Activated CD4-positive, alpha-beta T cell treated with anti-CD3 and anti-CD28 coated beads for 1 hour (primary cell): ENCODE measurements around the gene TNFRSF18.

Experiments
- DNase-seq: peaks from one replicate; pipeline ENCODE4 v3.0.0-alpha.2; 2020

TNFRSF18 gene

DNA sequence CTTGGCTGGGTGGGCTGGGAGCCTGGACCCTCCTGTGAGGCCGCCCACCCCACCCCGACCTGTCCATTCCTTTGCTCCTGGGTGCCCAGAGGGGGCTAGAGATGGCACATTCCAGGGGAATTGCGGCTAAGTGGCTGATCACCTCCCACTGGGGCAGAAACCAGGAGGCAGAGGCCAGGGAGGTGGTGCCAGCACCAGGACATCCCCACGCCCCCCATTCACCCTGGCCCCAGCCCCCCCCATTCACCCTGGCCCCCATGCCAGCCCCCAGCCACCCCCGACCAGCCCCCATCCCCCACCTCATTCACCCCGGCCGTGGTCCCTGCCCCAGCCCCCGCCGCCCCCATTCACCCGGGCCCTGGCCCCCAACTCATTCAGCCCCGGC is 33.9 kb upstream of the TNFRSF18 start:
- no peak for DNase-seq

DNA sequence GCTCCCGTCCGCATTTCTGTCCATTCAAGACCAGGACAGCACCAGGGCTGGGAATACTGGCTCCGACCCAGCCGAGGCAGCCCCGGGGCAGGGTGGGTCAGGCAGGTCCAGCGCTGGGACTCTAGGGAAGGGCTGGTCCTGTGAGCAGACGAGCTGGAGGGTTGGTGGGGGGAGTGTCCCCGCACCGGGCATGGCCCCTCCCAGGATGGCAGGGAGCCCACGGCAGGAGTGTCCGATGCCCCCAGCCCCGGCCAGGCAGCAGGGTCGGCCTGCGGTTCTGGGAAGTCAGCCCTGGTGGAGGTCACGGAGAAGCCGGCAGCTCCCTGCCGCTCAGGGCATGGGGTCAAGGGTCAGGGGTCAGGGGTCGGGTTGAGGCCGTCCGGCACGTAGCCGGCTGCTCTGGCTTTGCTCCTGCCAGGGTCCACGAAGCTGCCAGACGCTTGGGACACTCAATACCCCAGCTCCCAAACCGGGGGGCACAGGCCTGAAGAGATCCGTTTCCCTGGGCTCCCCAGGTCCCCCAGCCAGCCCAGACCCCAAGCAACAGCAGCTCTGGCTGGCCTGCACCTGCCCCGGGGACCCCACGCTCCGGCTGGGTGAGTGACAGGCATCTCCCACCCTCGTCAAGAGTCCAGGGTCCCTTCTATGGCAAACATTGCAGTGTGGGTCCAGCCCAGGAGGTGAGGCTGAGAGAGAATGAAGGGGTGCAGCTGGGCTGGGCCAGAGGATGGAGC is 33.4 kb upstream of the TNFRSF18 start:
- no peak for DNase-seq

DNA sequence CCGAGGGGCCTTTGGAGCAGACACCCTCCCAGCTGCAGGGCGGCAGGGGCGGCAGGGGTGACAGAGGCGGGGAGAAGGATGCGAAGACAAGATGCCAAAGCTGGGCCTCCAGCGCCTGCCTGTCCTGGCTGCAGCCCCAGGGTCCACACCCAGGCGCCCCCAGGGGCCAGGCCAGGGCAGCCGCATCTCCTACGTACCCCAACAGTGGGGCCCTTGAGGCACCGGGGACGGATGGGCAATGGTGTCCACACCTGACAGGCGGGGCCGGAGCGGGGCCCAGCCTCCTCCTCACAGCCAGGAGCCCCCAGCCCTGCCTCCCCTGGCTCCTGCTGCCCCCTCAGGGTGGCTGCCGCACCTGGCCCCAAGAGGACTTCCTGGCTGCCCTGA is 32.8 kb upstream of the TNFRSF18 start:
- no peak for DNase-seq

DNA sequence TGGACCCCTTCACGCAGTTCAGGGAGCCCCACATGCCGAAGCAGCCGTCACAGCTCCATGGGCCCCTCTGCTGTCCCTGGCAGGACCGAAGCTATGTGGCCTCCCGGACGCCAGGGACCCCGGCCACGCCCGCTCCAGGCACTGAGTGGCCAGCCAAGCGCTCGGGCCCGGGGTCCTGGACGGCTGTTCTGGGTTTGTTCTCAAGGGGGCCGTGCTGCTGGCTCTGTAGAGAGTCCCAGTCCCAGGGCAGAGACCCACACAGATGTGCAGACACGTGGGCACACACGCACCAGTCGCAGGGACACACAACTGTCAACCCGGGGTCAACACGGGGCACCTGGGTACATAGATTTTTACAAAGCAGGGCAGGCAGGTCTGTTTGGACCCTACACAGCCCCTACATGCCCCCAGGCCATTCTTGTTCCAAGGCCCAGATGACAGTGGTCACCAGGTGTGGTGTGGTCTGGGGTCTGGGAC is 32.3 kb upstream of the TNFRSF18 start:
- no peak for DNase-seq

DNA sequence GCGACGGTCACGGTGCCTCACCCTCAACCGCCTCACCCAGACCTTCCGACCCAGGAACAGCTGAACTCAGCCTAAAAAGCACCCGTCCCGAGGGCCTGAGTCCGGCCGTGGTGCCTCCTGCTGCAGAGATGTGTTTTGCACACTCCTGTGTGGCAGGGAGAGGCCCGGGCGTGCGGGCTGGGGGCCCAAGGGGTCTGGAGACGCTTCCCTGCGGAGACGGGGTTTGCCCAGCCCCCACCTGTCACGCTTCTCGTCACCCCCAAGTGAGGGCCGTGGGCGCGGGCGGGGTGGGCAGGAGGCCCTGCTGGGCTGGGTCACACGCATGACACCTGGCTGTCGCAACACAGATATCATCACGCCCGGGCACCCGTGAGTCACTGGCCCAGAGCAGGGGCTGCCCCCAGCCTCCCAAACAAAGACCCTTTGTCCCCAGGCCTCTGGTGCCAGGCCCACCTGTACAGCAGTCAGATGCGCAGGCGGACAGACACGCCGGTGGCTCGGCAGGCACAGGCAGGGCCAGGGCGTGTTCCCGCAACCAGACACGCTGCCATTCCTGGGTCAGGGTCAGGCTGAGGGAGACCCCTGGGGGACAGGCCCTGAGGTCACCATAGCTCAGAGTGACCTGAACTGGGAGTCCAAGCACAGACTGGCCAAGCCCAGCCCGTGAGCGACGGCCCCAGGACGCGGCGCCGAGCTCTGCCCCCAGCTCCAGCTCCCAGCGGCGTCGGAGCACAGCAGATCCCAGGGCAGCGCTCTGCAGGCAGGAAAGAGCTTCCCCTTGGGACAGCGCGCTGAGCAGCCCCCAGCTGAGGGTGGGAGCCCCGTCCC is 31.7 kb upstream of the TNFRSF18 start:
- DNase-seq = no peak

DNA sequence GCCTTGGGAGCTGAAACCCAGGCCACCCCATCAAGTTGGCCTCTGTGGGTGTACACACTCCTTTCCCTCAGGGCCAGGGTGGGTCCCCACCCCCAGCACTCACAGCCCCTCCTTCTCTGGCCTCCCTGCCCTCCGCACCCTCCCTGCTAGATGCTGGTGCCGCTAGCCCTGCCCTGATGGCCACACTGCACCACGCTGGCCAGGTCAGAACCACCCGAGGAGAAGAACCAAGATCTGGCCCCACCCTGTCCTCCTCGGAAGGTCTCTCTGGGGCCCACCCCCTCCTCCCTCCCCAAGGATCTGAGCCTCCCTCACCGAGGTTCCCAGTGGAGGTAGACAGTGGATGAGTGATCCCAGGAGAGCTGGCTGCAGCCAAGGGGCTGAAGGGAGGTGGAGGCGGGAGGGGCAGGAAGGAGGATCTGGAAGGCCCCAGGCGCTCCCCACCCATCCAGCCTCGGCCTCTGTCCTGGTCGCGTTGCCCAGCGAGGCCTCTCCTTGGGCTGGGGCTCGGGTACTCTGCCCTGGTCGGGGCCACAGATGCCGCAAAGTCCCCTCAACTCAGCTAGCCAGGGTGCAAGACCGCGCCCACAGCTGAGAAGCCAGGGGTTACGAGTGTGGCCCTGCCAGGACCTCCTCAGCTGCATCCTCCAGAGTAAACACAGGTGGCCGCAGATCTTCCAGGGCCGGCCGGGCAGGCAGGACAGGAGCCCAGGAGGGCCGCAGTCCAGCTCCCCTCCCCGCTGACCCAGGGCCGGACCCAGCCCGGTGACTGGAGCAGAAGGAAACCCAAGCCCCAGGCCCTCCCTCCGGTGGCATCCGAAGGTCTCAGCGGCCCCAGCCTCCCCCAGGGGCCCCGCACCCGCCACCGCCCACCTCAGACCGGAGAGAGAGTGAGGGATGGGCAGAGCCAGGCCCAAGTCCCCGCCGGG is 30.8 kb upstream of the TNFRSF18 start:
- no peak for DNase-seq

DNA sequence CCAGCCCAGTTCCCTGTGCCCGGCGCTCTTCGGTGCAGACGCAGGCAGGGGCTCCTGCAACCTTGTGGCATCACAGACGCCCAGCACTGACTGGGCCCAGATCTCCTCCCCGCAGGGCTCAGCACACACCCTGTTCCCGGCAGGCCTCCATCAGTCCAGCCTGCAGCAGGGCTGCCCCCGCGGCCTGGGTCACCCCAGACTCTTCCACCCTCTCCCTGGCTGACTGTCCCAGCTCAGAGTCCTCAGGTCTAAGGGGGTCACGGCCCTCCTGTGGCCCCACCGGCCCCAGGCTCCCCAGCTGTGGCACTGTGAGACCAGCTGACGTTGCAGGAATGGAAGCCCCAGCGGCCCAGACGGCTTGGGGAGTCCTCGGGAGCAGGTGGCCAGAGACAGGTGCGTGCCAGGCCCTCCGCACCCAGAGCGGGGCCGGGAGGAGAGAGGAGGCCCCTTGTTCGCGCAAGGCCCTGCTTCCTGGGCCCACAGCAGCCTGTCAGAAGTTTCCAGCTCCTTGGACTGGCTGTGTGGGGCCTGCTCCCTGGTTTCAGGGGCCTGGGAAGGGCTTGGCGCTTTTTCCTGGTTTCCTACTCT is 29.9 kb upstream of the TNFRSF18 start:
- DNase-seq = no peak

DNA sequence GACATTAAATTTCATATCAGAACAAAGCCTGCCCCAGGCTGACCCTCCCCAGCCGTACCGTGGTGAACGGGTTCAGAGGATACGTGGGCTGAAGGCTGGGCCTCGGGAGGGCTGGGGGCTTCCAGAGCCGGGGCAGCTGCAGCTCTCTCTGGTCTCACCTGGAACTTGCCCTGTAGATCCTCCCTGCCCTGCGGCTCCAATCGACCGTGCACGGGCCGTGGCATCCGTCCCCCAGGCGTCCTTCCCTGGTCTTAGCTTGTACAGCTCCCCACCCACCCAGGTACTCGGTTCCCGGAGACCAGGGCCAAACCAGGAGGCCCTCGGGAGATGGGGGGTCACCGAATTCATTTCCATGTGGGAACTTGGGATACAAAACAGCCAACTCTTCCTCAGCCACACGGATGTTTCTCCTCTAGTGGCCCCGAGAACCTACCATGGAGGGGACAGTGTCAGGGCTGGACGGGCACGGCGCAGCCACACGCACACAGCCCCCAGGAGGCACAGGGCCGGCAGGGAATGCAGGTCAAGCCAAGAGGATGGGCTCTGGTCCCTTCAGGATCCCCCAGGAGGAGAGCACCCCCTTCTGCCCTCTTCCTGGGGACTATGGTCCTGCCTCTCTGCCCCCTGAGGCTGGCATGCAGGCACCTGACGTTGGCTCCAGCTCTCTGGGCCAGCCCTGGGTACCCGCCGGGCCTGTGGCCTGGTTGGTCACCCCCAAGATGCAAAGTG is 28.8 kb upstream of the TNFRSF18 start:
- no peak for DNase-seq

DNA sequence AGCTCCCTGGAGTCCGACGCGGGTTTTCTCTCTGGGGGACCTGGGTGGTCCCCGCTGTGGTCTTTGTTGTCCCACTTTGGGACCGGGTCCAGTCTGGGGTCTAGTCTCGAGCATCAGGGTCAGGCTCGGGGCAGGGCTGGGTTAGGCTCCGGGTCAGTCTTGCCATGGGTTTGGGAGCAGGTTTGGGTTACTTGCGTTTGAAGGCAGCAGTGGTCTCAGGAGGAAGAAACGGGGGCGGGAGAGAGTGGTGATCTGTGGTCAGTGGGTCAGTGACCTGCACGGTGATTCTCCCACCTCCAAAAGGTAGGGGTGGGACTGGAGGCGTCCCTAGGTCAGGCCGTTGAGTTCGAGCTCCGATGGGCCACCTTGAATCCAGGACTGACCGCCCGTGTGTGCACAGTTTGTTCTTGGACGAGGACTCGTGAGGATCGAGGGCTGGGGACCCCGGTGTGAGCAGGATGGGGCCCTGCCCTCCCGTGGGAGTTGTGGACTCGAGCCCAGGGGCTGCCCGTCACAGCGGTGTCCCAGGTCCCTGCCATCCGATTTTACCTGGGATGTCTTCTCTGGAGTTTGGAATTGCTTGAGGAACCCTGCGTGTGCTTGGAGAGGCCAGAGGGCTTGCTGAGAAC is 27.9 kb upstream of the TNFRSF18 start:
- no peak for DNase-seq

DNA sequence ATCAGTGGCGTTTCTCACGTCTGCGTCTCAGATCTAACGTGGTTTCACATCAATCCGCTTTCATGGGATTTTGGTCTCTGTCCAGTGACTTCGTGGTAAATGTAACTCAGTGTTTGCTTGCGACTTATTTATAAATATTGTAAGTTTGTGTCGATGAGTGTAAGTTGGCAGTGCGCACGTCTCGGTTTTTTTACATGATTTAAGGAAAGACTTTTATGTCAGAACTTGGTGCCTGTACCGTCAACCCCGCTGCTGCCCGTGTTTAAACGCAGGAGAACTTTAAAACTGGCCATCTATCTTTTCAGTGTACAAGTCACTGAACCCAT is 27.1 kb upstream of the TNFRSF18 start:
- no peak for DNase-seq

DNA sequence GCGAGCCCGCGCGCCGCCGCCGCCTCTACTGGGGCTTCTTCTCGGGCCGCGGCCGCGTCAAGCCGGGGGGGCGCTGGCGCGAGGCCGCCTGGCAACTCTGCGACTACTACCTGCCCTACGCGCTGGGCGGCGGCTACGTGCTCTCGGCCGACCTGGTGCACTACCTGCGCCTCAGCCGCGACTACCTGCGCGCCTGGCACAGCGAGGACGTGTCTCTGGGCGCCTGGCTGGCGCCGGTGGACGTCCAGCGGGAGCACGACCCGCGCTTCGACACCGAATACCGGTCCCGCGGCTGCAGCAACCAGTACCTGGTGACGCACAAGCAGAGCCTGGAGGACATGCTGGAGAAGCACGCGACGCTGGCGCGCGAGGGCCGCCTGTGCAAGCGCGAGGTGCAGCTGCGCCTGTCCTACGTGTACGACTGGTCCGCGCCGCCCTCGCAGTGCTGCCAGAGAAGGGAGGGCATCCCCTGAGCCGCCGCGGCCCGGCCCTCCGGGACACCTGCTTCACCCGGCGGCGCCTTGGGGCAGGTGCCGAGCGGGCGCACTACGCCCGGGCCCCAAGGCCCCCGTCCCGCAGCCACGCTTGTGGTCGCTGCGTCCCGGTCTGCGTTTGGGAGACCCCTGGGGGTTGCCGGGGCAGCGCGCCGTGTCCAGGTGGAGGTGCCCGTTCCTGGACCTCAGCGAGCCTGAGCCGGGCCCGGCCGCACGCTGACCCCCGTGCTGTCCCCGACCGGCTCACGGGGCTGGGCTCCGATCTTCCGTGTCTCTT is 26.6 kb upstream of the TNFRSF18 start:
- no peak for DNase-seq

DNA sequence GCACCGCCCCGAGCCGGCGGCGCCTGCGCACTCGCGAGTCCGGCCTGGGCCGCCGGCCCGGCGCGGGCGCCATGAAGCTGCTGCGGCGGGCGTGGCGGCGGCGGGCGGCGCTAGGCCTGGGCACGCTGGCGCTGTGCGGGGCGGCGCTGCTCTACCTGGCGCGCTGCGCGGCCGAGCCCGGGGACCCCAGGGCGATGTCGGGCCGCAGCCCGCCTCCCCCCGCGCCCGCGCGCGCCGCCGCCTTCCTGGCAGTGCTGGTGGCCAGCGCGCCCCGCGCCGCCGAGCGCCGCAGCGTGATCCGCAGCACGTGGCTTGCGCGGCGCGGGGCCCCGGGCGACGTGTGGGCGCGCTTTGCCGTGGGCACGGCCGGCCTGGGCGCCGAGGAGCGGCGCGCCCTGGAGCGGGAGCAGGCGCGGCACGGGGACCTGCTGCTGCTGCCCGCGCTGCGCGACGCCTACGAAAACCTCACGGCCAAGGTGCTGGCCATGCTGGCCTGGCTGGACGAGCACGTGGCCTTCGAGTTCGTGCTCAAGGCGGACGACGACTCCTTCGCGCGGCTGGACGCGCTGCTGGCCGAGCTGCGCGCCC is 25.9 kb upstream of the TNFRSF18 start, which contains the start of gene B3GALT6:
B3GALT6 (plus strand) TSS at position 30 of the 588 bp plus-strand sequence; CDS start at position 72, 42 bp downstream.
- DNase-seq = no peak

DNA sequence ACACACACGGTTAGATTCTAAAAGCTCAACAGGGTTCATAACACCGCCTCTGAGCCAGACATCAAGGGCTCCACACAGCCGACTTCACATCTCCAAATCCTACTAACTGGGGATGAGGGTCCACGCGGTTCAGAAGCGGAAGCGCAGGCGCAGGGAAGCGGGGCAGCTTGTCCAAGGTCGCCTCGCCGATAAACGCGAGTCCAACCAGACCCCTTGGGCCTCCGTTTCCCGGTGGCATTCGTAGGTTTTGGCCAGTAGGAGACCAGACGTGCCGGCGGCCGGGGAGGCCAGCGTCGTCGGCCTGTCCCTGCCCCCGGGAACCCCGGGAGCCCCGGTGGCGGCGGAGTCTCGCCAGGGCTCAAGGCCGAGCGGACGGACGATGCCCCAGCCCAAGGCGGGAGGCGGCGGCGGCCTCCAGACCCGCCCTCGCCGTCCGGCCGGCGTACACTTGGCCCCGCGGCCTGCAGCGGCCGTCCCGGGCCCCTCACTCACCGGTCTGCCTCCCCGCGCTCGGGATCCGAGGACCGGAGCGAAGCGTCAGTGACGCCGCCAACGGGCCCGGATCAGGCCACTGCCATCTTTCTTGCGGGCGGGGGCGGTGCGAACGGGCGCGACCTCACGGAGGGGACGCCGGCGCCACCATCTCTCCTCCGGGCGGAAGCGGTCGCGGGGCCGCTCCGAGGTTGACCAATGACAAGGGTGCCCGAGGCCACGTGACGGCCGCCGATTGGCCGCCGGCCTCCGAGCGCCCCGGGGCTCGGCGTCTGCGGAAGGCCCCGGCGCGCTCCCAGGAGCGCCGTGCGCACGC is 25.2 kb upstream of the TNFRSF18 start, which contains the start of gene SDF4:
SDF4 (minus strand) TSS at position 602 of the 808 bp plus-strand sequence. CDS start 3,229 bp downstream, outside the sequence.
- peak; percentile 95 for DNase-seq

DNA sequence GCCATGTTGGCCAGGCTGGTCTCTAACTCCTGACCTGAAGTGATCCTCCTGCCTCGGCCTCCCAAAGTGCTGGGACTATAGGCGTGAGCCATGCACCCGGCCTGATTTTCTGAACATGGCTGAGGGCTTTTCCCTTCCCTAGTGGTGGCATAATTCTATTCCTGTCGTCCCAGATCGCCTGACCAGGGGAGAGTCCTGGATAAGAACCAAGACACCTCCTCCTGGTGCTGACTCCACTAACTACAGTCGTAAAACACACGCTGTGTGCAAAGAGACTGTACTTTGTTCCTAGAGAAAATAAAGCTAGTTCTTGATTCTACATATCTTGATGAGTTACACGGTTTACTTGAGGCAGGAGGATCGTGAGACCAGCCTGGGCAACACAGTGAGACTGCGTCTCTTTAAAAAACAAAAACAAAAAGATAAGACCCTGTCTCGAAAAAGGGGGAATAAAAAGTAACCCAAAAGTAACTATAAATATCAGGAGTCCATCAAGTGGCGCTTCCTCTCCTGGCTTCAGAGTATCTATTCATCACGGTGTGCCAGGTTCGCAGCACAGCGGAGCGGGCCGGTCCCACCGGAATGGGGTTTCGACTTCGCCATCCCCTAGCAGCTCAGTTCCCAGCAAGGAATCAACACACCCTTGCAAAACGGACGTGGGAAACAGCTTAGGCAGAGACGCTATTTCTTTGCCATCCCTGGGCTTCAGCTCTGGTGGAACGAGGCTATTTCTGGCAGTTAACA is 24.4 kb upstream of the TNFRSF18 start:
- no peak for DNase-seq

DNA sequence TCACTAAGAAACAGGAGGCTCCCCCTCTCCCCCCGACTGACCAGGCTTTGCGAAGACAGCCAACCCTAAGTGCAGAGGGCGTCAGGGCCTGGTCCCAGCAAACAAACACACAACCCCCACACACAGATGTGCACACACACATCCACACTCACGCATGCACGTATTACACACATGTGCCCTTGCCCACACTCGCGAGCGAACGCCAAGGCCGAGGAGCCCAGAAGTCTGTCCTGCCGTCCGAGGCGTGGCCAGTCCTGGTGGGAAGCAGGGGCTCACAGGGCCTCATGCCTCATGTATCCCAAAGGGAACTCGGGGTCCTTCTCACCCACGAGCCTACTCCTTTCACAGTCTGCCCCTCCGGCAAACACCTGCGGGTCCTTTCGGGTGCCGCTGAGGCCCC is 23.4 kb upstream of the TNFRSF18 start:
- DNase-seq = no peak

DNA sequence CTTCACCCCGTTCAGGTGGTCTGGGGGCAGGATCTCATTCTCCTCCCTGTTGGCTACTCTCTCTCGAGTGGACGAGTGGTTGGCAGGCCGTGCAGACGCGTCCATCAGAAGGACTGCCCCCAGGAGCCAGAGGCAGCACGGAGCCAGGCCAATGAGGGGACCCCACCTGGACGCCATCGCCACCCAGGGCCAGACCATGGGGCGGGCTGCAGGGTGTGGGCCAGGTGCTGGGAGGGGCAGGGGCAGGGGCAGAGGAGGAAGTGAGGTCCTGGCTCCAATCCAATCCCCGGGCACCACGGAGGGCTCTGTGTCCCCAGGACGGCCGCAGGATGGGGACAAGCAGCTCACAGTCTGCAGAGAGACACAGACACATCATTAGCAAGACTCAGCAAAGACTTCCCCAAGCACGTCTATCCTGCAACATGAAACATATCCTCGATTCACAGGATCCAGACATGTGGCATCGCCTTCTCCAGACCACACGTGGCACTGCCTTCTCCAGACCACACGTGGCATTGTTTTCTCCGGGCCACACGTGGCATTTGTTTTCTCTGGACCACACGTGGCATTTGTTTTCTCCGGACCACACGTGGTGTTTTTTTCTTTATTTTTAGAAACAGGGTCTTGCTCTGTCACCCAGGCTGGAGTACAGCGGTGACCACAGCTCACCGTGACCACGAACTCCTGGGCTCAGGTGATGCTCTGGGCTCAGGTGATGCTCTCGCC is 22.4 kb upstream of the TNFRSF18 start:
- no peak for DNase-seq

DNA sequence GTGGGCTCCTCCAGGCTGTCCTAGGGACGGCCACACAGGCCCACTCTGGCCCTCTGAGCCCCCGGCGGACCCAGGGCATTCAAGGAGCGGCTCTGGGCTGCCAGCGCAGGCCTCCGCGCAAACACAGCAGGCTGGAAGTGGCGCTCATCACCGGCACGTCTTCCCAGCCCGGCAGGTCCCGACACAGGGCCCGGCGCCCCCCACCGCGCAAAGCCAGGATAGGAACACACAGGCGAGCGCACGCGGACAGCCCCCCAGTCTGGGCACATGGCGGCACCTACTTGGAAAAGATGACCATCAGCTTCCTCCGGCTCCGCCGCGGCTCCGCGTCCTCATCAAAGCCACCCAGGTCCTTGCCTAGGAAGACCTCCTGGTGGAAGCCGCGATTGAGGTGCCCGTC is 21.8 kb upstream of the TNFRSF18 start:
- no peak for DNase-seq

DNA sequence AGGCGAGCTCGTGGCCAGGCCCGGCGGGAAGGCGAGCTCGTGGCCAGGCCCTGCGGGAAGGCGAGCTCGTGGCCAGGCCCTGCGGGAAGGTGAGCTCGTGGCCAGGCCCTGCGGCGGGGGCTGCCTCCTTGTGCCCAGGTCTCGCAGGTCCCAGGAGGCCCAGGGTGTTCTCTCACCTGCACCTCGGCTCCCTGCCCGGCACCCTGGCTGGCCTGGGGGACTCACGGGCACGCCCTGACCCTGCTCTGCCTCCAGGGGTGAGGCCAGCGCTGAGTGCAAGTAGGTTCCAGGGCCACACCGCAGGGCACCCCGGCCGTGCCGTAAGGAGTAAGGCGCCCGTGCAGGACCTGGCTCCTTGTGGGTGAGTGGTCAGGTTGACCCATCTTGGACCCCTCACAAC is 21.0 kb upstream of the TNFRSF18 start:
- DNase-seq = no peak
